Ishikawa (cell line): ENCODE measurements around the gene SAP130.

Experiments used
- CREB1 ChIP-seq: IDR thresholded peaks from 2 replicates; pipeline ENCODE4 v1.6.1; 2012; ENCODE audit warnings: low read depth
- EGR1 ChIP-seq: IDR thresholded peaks from 2 replicates; pipeline ENCODE4 v1.6.1; 2012
- NFIC ChIP-seq: IDR thresholded peaks from 2 replicates; pipeline ENCODE4 v1.6.1; 2012
- RAD21 ChIP-seq: IDR thresholded peaks from 2 replicates; pipeline ENCODE4 v1.6.1; 2012; ENCODE audit warnings: low read depth
- REST ChIP-seq: IDR thresholded peaks from 2 replicates; pipeline ENCODE4 v1.6.1; 2012; ENCODE audit warnings: low read depth, mild to moderate bottlenecking
- TAF1 ChIP-seq: IDR thresholded peaks from 2 replicates; pipeline ENCODE4 v1.6.1; 2012; ENCODE audit warnings: low read depth, mild to moderate bottlenecking
- USF1 ChIP-seq: IDR thresholded peaks from 2 replicates; pipeline ENCODE4 v1.6.1; 2012
- YY1 ChIP-seq: IDR thresholded peaks from 2 replicates; pipeline ENCODE4 v1.6.1; 2012; ENCODE audit warnings: low read depth
- TF ChIP-seq, protein P1 (sequence below): IDR thresholded peaks from 2 replicates; pipeline ENCODE4 v1.6.1; 2012

DNA sequence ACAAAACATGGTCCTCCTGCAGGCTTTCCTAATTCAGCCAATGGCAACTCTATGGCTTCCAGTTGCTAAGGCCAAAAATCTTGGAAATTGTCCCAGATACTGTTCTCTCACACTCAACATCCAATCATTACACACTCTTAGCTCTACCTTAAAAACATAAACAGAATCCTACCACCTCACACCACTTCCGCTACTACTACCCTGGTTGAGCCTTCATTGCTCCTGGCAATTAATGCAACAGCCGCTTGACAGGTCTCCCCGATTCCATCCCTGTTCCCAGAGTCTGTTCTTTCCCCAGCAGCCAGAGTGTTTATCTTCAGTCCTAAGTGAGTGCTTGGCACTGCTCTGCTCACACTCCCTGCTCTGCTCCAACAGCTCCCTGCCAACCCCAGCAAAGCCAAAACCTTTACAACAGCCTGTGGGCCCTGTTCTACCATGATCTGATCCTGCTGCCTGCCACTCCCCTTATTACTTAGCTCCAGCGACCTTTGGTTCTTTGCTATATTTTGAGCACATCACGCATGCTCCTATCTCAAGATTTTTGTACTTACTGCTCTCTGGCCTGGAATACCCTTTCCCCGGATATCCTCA, 74.6 kb downstream of the SAP130 start:
- no peak for TF ChIP-seq REST
- TF ChIP-seq NFIC: no peak
- TF ChIP-seq, protein P1, sequence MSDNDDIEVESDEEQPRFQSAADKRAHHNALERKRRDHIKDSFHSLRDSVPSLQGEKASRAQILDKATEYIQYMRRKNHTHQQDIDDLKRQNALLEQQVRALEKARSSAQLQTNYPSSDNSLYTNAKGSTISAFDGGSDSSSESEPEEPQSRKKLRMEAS: no peak
- no peak for TF ChIP-seq TAF1
- TF ChIP-seq YY1: no peak
- no peak for TF ChIP-seq EGR1
- no peak for TF ChIP-seq RAD21
- TF ChIP-seq USF1: no peak
- no peak for TF ChIP-seq CREB1
